Liver (tissue), 3 donors: ENCODE measurements around the gene TBX15.

ENCODE experiments used
- JUND ChIP-seq, 2 donors: IDR thresholded peaks; 2 replicates each; pipeline ENCODE4 v1.6.1; 2016; ENCODE audit warnings: antibody characterized with exemption in 2 of 2
- TF ChIP-seq, protein P1 (sequence below): fragments of 150-350 bp; IDR thresholded peaks from 2 replicates; pipeline ENCODE4 v1.5.1; 2017; ENCODE audit warnings: improper control_type of control experiment, low read depth, low read length; ENCODE audit not compliant: missing input control
- donor health status: healthy.
- donor health status: healthy.

DNA sequence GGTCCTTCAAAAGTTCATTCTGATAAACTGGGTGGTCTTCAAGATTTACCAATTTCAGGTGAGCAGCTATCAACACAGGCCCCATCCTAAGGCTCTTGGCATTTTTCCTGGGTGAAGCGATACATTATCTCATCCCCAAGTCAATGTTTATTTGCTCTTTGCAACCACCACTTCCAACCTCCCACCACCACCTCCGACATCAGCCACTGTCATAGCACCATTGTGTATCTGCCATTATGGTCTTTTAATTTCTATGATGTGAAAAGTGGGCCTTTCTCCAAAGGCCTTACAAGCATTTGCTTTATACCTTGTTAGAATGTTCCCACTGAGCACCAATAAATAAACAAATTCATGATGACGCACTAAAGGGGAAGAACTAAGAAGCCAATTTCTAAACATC lies 47.2 kb downstream of the TBX15 start:
- TF ChIP-seq, protein P1, sequence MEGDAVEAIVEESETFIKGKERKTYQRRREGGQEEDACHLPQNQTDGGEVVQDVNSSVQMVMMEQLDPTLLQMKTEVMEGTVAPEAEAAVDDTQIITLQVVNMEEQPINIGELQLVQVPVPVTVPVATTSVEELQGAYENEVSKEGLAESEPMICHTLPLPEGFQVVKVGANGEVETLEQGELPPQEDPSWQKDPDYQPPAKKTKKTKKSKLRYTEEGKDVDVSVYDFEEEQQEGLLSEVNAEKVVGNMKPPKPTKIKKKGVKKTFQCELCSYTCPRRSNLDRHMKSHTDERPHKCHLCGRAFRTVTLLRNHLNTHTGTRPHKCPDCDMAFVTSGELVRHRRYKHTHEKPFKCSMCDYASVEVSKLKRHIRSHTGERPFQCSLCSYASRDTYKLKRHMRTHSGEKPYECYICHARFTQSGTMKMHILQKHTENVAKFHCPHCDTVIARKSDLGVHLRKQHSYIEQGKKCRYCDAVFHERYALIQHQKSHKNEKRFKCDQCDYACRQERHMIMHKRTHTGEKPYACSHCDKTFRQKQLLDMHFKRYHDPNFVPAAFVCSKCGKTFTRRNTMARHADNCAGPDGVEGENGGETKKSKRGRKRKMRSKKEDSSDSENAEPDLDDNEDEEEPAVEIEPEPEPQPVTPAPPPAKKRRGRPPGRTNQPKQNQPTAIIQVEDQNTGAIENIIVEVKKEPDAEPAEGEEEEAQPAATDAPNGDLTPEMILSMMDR, result no peak
- TF ChIP-seq JUND (IDR thresholded peaks at IDR 0.05), result no peak
